GM19467 (cell line): ENCODE data around the gene TMEM213.

ENCODE experiments used
- ATAC-seq: cut with Tn5 transposase; IDR thresholded peaks from one replicate; pipeline ENCODE4 v1.9.1; 2021; ENCODE audit warnings: mild to moderate bottlenecking, moderate library complexity; ENCODE audit not compliant: unreplicated experiment

TMEM213 gene

DNA sequence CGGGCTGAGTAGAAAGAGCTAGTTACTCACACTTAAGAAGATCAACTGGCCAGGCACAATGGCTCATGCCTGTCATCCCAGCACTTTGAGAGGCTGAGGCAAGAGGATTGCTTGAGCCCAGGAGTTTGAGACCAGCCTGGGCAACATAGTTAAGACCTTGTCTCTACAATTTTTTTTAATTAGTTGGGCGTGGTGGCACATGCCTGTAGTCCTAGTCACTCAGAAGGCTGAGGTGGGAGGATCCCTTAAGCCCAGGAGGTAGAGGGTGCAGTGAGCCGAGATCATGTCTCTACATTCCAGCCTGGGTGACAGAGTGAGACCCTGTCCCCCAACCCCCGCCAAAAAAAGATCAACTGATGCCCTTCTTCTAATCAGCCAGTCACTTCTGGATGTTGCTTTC lies 74.8 kb downstream of the TMEM213 start:
- no peak for ATAC-seq

DNA sequence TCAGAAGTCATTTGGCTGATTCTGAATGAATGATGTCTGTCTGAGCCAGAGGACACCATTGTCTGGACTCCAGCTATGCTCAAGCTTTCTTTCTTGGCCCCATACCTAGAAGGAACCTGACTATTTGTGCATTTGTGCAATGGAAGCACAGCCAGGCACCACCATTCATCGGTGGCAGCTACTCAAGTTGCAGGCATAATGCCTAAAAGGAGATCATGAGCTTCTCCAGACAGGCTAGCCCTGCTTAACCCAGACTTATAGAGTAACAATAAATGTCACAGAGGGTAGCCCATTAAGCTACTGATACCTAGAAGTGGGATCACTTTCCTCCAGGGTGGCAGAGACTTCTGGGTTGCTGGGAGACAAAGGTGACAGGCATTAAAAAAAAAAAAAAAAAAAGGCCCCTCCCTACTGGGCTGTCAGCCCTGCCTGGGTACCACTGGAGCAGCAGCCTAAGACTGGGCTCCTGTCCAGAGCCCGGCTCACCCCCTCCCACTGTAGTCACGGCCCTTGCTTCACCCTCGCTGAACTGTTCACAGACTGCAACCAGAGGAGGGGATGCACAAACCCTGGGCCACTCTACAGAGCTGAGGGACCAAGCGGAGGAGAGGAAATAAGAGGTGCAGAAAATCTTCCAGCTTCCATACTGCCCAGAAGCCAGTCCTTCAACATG lies 75.6 kb downstream of the TMEM213 start:
- no peak for ATAC-seq

DNA sequence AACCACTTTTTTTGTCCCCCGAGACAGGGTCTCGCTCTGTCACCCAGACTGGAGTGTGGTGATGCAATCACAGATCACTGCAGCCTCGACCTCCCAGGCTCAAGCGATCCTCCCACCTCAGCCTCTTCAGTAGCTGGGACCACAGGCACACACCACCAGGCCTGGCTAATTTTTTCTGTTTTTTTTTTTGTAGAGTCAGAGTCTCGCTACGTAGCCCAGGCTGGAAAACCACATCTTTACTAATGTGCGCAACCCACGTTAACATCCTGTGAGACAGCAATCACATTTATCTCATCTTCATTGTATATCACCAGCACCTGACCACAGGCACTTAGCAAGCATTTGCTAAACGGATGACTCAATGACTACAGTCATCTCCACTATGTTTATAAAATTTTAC lies 78.0 kb downstream of the TMEM213 start:
- ATAC-seq, result no peak

DNA sequence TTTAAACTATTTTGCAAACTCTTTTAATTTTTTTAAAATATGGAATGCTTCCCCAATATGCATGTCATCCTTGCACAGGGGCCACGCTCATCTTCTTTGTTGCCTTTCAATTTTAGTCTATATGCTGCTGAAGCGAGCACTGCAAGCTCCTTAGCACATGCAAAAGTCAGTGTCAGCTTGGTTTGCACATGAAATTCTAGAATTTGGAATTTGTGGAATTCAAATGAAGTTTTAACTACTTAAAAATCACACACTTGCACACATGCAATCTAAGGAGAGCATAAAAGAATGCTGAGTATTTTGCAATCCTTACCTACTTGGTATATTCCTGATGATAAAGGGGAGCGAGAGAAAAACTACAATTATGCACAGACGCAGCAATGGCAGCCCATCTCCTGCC lies 78.5 kb downstream of the TMEM213 start:
- ATAC-seq, result no peak

DNA sequence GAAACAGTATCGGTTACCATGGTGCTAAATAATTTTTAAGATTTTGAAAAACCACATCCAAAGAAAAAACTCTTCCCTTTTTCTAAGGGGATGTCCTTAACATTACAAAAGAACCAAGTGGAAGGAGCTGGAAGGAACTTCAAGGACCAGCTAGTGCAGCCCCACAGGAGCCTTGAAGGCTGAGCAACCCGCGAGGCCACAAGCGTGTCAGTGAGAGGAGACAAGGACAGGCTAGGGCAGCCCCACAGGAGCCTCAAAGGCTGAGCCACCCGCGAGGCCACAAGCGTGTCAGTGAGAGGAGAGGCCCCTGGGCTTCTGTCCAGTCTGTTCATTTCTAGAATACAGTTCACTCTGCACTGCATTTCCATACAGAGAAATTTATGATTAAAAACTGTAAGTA lies 80.3 kb downstream of the TMEM213 start:
- no peak for ATAC-seq

DNA sequence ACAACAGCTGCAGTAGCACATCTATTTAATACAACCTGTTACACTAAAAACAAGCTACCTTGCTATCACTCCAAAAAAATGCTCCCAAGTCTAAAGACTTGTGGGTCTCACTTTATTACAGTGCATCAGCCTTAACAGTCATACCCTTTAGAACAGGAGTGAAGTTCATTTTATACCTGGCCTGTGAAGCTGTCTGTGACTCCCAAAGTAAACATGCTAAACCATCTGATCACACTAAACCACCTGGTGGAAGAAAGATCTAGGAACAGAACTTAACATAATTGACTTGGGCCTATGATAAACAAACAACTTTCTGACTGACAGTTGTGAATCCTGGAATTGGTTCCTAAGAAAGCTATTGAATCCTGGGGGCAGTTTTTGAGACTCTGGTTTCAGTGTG lies 81.1 kb downstream of the TMEM213 start:
- no peak for ATAC-seq

DNA sequence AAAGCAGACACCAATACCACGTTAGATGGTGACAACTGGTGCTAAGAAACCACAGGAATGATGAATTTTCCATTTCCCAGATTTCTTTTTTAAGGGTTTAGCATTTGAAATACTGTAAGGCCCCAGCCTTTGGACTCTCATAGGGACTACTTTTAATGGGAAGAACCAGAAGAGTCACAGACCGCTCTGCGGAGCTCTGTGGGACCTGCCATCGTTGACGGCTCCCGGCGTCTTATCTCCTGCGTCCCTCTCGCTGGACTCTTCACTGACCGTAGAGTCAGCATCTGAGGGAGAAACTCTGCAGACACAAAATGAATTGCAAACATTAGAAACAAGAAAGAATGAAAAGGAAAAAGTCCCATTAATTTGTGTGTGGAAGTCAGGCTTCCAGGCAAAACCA lies 81.6 kb downstream of the TMEM213 start:
- ATAC-seq, result no peak

DNA sequence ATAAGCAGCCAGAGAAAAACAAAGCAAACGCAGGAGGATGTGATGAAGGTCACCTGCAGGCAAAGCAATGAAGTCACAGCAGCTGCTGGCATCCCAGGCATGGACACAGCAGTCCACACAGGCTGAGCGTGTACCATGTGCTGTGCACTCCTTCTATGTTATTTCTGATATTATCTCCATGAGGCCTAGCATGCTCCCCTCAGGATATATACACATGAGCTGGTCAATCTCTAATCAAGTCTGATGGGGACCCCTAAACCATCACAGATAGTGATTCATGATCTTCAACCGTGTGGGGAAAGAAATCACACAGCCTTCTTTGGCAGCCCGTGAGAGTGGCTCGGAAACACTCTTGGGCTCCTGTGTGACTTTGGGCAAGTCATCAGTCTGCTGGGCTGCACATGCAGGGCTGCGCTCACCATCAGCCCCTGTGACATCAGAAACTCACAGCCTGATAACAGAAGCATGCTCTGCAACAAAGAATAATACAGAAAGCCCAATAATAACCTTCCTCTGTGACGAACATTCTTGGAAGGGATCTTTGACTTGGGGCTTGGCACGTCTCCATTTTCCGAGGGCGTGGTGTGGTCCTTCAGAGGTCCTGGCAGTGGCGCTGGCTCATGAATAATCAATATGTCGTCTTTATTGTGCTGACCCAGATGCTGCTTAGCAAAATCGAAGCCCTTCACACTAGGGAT lies 83.2 kb downstream of the TMEM213 start:
- ATAC-seq, result no peak

DNA sequence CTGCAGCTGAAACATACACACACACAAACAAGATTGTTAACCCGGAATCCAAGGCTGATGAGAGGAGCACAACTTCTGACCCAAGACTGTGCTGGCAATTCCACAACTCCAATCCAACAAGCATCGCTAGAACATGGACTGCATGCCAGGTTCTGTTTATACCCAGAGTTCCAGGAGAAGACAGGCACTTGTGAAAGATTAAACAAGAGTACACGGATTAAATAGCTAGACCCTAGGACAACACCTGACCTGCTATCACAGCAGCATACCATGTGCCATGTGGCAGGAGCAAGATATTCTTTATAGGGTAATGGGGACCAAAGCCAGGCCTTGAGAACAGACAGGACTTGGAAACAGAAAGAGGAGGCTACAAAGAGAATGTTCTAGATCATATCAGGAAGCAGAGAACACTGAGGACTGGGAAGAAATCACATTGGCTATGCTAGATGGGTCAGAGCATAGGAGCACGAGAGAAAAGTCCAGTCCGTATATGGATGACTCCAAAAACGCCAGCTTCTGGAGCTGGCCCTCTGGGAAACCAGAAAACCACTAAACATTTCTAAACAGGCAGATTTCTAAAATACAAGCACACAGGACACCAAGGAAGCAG lies 83.9 kb downstream of the TMEM213 start:
- ATAC-seq, result no peak

DNA sequence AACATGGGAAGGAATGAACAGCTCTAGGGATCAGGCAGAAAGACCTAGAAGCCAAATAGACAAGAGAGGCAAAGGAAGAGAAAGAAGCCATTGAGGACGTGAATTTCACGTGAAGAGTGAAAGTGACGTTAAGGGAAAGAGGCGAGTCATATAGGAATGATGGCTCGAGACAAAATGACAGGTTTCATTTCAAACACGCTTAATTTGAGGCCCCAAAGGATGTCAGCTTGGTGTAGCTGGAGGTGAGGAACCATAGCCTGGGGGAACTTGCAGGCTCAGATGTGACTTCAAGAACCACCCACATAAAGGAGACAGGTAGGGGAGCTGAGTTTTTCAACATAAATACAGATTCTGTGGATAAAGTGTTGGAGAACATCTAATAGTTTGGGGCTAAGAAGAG lies 84.5 kb downstream of the TMEM213 start:
- no peak for ATAC-seq

DNA sequence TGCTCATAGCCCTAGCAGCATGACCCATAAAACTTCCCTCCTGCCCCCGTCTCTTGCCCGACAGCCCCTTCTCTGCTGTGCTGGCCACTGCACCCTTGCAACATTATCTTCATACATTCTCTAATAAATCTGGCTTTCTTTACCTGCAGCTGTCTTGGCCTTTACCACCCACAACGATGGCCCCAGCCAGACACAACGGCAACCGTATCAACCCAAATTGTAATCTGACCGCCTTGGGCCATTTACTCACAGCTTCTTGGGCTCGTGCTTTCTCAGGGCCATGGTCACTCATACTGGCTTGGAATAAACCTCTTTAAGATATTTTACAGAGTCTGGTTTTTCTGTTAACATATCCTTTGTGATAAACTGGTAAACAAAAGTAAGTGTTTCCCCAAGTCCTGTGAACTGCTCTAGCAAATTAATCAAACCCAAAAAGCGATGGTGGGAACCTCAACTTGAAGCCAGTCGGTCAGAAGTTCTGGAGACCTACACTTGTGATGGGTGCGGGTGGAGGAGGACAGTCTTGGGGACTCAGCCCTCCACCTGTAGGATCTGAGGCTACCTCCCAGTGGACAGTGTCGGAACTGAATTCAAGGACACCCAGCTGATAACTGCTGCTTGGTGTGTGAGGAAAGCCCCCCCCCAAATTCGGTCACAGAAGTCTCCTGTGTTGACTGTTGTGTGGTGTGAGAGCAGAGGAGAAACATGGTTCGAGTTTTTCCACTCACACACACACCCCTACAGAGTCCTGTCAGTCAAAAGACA lies 87.8 kb downstream of the TMEM213 start:
- no peak for ATAC-seq

DNA sequence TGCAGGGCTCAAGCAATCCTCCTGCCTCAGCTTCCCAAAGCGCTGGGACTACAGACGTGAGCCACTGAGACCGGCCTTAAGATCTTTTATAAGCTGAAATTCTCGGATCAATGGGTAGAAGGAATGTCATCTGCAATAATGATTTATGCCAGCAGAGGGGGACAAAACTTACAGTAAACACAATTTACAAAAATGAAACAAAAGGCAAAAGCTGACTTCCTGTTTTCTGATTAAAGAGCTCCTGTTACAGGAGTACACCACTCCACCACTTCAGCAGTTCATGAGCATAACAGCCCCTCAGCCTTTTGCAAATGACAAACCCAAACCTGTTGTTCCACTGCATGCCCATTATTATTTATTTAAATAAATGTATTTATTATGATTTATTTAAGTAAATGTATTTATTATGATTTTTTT lies 88.7 kb downstream of the TMEM213 start:
- peak; percentile 83 for ATAC-seq

DNA sequence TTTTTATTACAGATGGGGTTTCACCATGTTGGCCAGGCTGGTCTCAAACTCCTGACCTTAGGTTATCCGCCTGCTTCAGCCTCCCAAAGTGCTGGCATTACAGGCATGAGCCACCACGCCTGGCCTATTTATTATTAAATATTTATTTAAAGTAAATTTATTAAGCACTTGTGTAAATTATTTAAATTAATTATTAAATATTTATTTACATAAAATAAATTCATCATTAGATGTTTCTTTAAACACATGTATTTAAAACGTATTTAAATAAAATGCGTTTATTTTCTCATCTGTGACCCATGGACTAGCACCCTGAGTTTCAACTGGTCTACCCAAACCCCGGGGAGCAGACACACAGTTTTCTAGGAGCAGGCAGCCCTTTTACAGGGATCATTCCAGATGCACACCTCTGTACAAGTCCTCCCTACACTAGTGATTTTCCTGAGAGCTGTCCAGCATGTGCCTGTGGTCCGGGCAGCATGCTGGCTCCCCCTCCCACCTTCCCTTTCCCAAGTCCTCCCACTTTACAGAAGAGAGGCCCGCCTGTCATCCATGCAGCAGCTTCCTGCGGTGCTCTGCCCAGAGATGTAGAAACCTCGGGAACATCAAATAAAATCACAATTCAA lies 89.4 kb downstream of the TMEM213 start:
- ATAC-seq, result no peak
